ENCODE measurements around the gene UGT1A4.

DNA sequence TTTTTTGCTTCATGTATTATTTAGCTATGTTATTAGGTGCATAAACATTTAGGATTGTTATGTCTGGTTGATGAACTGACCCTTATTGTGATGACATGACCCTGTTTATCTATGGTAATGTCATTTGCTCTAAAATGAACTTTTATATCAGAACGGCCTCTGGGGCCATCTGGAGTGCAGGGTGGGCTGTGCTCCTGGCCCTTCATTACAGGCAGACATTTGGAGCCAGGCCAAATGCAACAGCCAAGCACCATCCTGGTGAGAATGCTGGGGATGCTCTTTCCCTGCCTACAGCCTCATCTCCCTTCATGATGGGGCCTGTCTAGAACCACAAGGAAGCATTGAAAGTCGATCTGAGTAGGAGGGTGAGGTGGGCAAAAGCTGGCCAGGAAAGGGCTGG lies 97.8 kb downstream of the UGT1A4 start:
- TF ChIP-seq, protein P1, sequence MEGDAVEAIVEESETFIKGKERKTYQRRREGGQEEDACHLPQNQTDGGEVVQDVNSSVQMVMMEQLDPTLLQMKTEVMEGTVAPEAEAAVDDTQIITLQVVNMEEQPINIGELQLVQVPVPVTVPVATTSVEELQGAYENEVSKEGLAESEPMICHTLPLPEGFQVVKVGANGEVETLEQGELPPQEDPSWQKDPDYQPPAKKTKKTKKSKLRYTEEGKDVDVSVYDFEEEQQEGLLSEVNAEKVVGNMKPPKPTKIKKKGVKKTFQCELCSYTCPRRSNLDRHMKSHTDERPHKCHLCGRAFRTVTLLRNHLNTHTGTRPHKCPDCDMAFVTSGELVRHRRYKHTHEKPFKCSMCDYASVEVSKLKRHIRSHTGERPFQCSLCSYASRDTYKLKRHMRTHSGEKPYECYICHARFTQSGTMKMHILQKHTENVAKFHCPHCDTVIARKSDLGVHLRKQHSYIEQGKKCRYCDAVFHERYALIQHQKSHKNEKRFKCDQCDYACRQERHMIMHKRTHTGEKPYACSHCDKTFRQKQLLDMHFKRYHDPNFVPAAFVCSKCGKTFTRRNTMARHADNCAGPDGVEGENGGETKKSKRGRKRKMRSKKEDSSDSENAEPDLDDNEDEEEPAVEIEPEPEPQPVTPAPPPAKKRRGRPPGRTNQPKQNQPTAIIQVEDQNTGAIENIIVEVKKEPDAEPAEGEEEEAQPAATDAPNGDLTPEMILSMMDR (conservative IDR thresholded peaks at IDR 0.05; ENCODE audit: low read length): no peak
- TF ChIP-seq EZH2phosphoT487 (IDR thresholded peaks at IDR 0.05; ENCODE audit: borderline replicate concordance): no peak

Measured in Loucy (cell line).